ENCODE data around the gene KDM3B.

Gene KDM3B

DNA sequence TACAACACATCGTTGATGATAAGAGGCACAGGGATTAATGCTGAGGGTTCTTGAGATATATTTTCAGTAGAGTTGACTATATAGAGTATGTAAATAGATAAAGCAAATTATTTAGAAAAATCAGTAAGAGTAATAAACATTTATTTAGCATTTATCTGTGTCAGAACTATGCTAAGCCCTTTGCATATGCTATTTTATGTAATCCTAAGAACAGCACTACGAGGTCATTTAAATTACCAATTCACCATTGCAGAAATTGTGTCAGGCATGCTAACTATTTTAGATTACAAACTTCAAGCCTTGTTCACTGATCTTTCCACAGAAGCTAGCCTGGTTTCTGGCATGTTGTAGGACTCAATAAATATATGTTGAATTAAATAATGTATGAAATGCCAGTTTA, 66.0 kb downstream of the KDM3B start:
- no peaks in the 10 kb centered on the region for H3K4me1 Mint-ChIP-seq
- H3K27me3 Mint-ChIP-seq, result no peaks in the 10 kb centered on the region
- no peak for ATAC-seq
- peaks cover 53% of the 10 kb centered on the region for H3K36me3 Mint-ChIP-seq
- no peaks in the 10 kb centered on the region for H3K9me3 Mint-ChIP-seq
- no peak overlapping the region for H3K27ac Mint-ChIP-seq
- H3K4me3 Mint-ChIP-seq, result no peak overlapping the region

- no peak overlapping the region for H3K27ac Mint-ChIP-seq
- no peak overlapping the region for H3K4me3 Mint-ChIP-seq
- no peaks in the 10 kb centered on the region for H3K9me3 Mint-ChIP-seq
- H3K36me3 Mint-ChIP-seq, result peaks cover 69% of the 10 kb centered on the region
- no peaks in the 10 kb centered on the region for H3K27me3 Mint-ChIP-seq
- no peak for ATAC-seq
- no peaks in the 10 kb centered on the region for H3K4me1 Mint-ChIP-seq
Observed at GRCh38 chr5:138425079-138425478, 72.6 kb downstream of the KDM3B start.

- no peak overlapping the region for H3K4me3 Mint-ChIP-seq
- ATAC-seq, result no peak
- peaks cover 15% of the 10 kb centered on the region for H3K4me1 Mint-ChIP-seq
- H3K9me3 Mint-ChIP-seq, result no peaks in the 10 kb centered on the region
- peaks cover 54% of the 10 kb centered on the region for H3K36me3 Mint-ChIP-seq
- no peaks in the 10 kb centered on the region for H3K27me3 Mint-ChIP-seq
- no peak overlapping the region for H3K27ac Mint-ChIP-seq
Observed at GRCh38 chr5:138435943-138436342, 83.5 kb downstream of the KDM3B start.

DNA sequence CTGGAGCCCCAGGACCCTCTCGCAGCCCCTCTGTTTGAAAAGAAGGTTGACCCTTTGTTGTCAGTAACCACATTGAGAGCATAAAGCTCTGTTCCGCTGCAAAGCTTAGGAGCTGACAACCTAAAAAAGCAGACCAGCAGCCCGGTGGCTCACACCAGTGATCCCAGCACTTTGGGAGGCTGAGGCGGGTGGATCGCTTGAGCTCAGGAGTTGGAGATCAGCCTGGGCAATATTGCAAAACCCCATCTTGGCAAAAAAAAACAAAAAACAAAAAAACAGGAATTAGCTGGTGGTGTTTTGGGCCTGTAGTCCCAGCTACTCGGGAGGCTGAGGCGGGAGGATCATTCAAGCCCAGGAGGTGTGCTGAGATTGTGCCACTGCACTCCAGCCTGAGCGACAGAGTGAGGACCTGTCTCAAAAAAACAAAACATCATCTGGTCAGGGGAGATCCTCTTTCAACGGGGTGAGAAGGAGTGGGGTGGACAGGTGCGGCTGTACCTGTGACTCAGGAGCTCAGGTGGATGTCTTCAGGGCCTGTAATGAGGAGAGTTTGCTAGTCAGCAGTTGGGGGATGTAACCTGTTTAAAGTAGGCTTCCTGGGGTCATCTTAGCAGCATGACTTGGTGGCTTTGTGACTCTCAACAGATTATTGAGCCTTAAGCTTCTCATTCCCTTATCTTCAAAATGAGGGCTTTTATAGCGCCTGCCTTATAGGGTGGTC, 85.7 kb downstream of the KDM3B start:
- Mint-ChIP-seq H3K4me1 (peaks cover 15% of the 10 kb centered on the region), H3K9me3 (no peaks in the 10 kb centered on the region), H3K27ac (peak overlapping the region; percentile 5), H3K27me3 (no peaks in the 10 kb centered on the region), H3K36me3 (peaks cover 39% of the 10 kb centered on the region), H3K4me3 (peak overlapping the region; percentile 81)
- no peak for ATAC-seq

DNA sequence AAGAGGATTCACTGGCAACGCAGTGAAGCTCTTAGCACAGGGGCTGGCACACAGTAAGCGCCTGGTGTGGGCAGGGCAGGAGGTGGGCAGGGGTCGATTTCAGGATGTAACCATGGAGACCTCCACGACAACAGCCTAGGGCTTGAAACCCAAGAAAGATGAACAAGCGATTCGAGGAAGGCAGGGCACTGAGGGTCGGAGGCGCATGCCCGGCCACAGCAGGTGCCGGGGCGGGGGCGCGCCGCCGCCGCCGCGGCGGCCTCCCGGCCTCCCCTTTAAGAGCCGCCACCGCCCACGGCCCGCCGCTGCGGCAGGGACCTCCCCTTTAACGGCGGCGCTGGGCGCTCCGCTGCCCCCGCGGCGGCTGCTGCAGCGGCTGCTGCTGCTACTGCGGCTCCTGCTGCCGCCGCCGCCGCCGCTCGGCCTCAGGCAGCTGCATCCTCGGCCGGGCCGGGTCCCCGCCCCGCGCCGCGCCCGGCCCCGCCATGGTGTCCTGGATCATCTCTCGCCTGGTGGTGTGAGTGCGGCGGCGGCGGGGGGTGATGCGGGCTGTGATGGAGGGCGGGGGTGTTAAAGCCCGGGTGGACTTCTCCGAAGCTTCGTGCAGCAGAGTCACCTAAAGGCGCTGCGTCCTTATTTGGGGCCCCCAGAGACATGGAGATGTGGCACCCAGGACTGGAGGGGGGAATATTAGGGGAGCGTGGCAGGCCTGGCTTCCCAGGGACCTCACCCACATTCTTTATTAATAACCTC, 86.4 kb downstream of the KDM3B start, which contains the start of gene REEP2:
TSS of gene REEP2 (plus strand) at position 334 of the 753 bp plus-strand sequence. CDS start at position 486, 152 bp downstream.
- Mint-ChIP-seq H3K27ac (peak within 1 kb of the TSS; percentile 36), H3K27me3 (no peaks in the 10 kb centered on the region), H3K4me1 (peaks cover 15% of the 10 kb centered on the region), H3K9me3 (no peaks in the 10 kb centered on the region), H3K36me3 (peaks cover 34% of the 10 kb centered on the region), H3K4me3 (peak within 1 kb of the TSS; percentile 81)
- ATAC-seq, result peak; percentile 83

DNA sequence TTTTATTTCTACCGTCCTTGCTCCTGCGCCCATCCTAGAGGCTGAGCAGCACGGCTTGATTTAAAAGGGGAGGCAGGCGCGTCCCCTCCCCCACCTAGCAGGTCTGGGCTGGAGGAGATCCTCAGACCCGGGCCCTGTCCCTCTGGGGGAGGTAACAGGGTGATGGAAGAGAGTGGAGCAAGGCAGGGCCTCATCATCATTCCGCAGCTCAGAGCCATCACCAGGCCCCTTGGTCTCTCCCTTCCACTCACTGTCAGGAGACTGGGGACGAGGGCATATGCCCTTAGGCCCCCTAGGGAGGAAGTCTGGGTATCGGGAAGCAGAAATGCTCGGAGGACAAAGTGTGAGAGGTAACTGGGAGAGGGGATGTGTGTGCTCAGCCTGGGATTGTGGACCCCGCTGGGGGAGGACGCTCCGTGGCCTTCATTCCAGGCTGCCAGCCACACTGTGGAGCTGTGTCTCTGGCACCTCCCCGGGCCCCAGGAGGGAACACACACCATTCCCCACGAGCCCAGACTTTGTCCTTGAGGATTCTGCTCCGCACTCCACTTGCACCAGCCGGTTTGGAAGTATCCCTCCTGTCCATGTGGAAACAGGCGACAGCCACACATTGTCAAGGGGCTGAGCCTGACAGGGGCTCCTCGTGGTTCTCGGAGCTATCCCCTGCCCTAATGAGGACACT, 87.1 kb downstream of the KDM3B start:
- peak overlapping the region; percentile 36 for H3K27ac Mint-ChIP-seq
- no peak for ATAC-seq
- H3K4me3 Mint-ChIP-seq, result peak overlapping the region; percentile 81
- H3K36me3 Mint-ChIP-seq, result peaks cover 28% of the 10 kb centered on the region
- H3K9me3 Mint-ChIP-seq, result no peaks in the 10 kb centered on the region
- peaks cover 15% of the 10 kb centered on the region for H3K4me1 Mint-ChIP-seq
- no peaks in the 10 kb centered on the region for H3K27me3 Mint-ChIP-seq

DNA sequence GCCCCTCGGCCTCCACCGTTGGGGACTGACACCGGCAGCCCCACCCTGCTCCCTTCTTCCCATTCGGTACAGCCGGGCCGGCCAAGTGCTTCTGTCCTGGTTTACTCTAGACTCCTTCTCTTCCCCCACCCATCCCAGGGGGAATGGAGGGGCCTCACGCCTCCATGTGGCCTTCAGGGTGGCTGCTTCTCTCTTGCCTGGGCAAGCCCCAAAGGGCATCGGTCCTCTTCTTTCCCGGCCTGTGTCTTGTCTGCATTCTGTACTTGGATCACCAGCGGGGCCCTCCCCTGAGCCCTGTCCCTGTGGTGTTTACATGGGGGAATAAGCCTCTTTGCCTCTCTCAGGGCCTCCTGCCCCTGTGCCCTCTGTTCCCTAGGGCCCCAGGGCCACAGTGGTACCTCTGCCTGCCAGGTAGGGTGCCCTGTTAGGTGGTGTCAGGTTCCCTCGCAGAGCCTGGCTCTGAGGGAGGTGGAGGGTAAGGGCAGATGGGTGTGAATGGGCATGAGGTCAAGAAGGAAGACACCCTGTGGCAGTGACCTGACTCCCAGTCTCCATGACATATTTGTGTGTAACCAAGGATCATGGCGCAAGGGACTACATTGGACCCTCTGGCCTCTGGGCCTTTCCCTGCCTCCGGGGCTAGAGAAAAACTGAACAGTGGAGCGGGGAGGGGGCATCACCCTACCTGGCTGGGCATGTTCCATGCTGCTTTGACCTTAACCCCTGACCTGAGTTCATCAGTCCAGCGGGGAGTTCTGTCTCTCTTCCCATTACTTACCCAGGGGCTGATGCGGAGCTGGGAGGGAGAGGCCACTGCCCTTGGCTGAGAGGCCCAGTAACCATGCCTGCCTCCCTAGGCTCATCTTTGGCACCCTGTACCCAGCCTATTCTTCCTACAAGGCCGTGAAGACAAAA, 87.9 kb downstream of the KDM3B start:
- H3K4me1 Mint-ChIP-seq, result peaks cover 15% of the 10 kb centered on the region
- no peaks in the 10 kb centered on the region for H3K9me3 Mint-ChIP-seq
- no peak for ATAC-seq
- peaks cover 20% of the 10 kb centered on the region for H3K36me3 Mint-ChIP-seq
- no peaks in the 10 kb centered on the region for H3K27me3 Mint-ChIP-seq
- peak overlapping the region; percentile 9 for H3K4me3 Mint-ChIP-seq
- no peak overlapping the region for H3K27ac Mint-ChIP-seq

GRCh38 chr5:138441221-138441620, 88.7 kb downstream of the KDM3B start:
- Mint-ChIP-seq H3K4me1 (peaks cover 15% of the 10 kb centered on the region), H3K27me3 (no peaks in the 10 kb centered on the region), H3K9me3 (no peaks in the 10 kb centered on the region), H3K4me3 (no peak overlapping the region), H3K36me3 (peaks cover 12% of the 10 kb centered on the region), H3K27ac (no peak overlapping the region)
- no peak for ATAC-seq

GRCh38 chr5:138444078-138444773, 91.7 kb downstream of the KDM3B start:
- peaks cover 6% of the 10 kb centered on the region for H3K4me1 Mint-ChIP-seq
- H3K9me3 Mint-ChIP-seq, result no peaks in the 10 kb centered on the region
- no peak for ATAC-seq
- no peaks in the 10 kb centered on the region for H3K36me3 Mint-ChIP-seq
- H3K4me3 Mint-ChIP-seq, result no peak overlapping the region
- H3K27me3 Mint-ChIP-seq, result no peaks in the 10 kb centered on the region
- H3K27ac Mint-ChIP-seq, result no peak overlapping the region

DNA sequence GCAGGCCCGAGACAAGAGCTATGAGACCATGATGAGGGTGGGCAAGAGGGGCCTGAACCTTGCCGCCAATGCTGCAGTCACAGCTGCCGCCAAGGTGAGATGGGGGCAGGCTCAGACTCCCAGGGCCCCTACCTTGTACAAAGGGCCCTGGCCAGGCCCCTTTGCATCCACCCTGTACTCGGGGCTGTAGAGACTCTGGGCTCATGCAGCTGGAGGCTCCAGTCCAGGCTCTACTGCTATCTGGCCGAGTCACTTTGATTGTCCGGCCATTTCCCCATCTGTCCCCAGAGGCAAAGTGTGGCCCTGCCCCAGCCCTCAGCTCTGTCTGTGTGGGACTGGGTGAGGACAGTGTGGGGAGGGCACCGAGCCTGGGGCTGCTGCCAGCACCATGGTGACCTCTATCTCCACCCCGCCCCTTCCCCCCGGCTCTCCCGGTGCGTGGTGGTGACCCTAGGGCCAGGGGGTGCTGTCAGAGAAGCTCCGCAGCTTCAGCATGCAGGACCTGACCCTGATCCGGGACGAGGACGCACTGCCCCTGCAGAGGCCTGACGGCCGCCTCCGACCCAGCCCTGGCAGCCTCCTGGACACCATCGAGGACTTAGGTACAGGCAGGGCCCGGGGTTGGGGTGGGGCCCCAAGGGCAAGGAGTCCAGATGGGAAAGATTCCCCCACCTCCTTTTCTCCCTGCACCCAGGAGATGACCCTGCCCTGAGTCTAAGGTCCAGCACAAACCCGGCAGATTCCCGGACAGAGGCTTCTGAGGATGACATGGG, 92.5 kb downstream of the KDM3B start:
- no peak overlapping the region for H3K27ac Mint-ChIP-seq
- no peak overlapping the region for H3K4me3 Mint-ChIP-seq
- H3K27me3 Mint-ChIP-seq, result no peaks in the 10 kb centered on the region
- ATAC-seq, result peak; percentile 5
- no peaks in the 10 kb centered on the region for H3K36me3 Mint-ChIP-seq
- no peaks in the 10 kb centered on the region for H3K9me3 Mint-ChIP-seq
- peaks cover 4% of the 10 kb centered on the region for H3K4me1 Mint-ChIP-seq

DNA sequence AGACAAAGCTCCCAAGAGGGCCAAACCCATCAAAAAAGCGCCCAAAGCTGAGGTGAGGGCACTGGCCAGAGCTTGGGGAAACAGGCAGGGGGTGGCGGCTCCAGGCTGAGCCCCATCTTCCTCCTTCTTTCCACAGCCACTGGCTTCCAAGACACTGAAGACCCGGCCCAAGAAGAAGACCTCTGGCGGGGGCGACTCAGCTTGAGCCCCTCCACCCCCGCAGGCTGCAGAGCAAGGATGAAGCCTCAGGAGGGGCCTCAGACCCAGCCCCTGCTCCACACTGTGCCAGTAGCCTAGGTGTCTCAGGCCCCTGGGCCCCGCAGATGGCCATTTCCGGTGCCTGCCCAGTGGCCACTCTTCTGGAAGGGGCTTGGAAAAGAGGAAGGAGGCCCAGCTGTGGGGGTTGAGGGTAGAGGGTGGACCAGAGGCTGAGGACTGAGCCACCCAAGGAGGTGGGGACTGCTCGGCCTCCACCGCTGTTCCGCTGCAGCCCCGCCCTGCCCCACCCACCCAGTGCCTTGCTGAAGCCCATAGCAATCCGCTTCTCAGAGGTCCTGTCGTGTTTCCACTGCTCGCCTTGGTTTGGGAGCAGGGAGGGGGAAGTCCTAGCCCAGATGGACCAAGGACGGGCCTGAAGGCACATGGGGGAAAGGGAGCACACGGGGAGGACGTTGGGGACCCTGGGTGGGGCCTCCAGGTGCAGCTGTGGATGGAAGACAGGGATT, 93.2 kb downstream of the KDM3B start:
- Mint-ChIP-seq H3K4me1 (peaks cover 8% of the 10 kb centered on the region), H3K36me3 (no peaks in the 10 kb centered on the region)

DNA sequence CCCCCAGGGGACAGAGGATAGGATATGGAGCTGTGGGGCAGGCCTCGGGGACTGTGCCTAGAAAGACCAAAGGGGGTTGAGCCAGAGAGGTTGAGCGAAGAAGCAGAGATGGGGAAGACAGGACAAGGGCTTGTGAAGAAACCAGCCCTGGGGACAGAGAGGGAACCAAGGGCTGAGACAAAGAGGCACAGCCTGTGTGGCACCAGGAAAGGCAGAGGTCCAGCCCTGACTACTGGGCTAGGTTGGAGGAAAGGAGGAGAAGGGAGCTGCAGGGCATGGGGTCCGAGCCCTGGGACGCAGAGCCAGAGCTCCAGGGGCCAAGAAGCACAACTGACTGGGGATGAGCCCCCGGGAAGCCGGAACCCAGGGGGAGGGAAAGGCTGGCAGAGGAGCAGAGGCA, 95.6 kb downstream of the KDM3B start:
- no peaks in the 10 kb centered on the region for H3K27me3 Mint-ChIP-seq
- ATAC-seq, result no peak
- peaks cover 8% of the 10 kb centered on the region for H3K4me1 Mint-ChIP-seq
- no peaks in the 10 kb centered on the region for H3K36me3 Mint-ChIP-seq
- no peak overlapping the region for H3K27ac Mint-ChIP-seq
- H3K9me3 Mint-ChIP-seq, result no peaks in the 10 kb centered on the region
- H3K4me3 Mint-ChIP-seq, result no peak overlapping the region

More for the DNA sequence above, 93.2 kb downstream of the KDM3B start:
- H3K27ac Mint-ChIP-seq, result no peak overlapping the region
- ATAC-seq, result no peak
- no peaks in the 10 kb centered on the region for H3K27me3 Mint-ChIP-seq
- no peak overlapping the region for H3K4me3 Mint-ChIP-seq
- H3K9me3 Mint-ChIP-seq, result no peaks in the 10 kb centered on the region
